CD4-positive, alpha-beta T cell treated with Interleukin-6 at 100 ng/mL for 8 hours (primary cell): ENCODE data around the gene BMERB1.
"Not testable (repeated sequence)": the region's sequence is repeated elsewhere in the genome, so short reads cannot be mapped to it uniquely, and the experiment has no call there.

Source experiments
- DNase-seq: peaks from one replicate; pipeline ENCODE4 v3.0.0-alpha.2; 2020; ENCODE audit warnings: mixed read lengths, low spot score

Gene BMERB1

GRCh38 chr16:15593235-15593634, 158.8 kb downstream of the BMERB1 start:
- no peak for DNase-seq

- no peak for DNase-seq
Observed at GRCh38 chr16:15594711-15595320, 160.4 kb downstream of the BMERB1 start.

GRCh38 chr16:15597135-15597534, 162.7 kb downstream of the BMERB1 start:
- no peak for DNase-seq

GRCh38 chr16:15597822-15598647, 163.6 kb downstream of the BMERB1 start:
- no peak for DNase-seq

GRCh38 chr16:15598648-15599190, 164.3 kb downstream of the BMERB1 start:
- DNase-seq = no peak

GRCh38 chr16:15599303-15600070, 165.1 kb downstream of the BMERB1 start:
- DNase-seq = no peak

GRCh38 chr16:15601212-15601879, 167.0 kb downstream of the BMERB1 start:
- DNase-seq = no peak

GRCh38 chr16:15602285-15603044, 168.1 kb downstream of the BMERB1 start:
- DNase-seq = no peak

GRCh38 chr16:15604460-15605440, 170.4 kb downstream of the BMERB1 start:
- no peak for DNase-seq

- DNase-seq = no peak
Observed at GRCh38 chr16:15605839-15606517, 171.6 kb downstream of the BMERB1 start.

GRCh38 chr16:15606518-15607220, 172.3 kb downstream of the BMERB1 start:
- DNase-seq = no peak

- DNase-seq = not testable (repeated sequence)
Observed at GRCh38 chr16:15607221-15607699, 172.9 kb downstream of the BMERB1 start.

- no peak for DNase-seq
Observed at GRCh38 chr16:15607700-15608396, 173.5 kb downstream of the BMERB1 start.

GRCh38 chr16:15608398-15609285, 174.3 kb downstream of the BMERB1 start:
- DNase-seq = no peak

GRCh38 chr16:15609286-15609649, 174.9 kb downstream of the BMERB1 start:
- DNase-seq = no peak

GRCh38 chr16:15610369-15610871, 176.0 kb downstream of the BMERB1 start:
- DNase-seq = no peak

GRCh38 chr16:15611610-15612009, 177.2 kb downstream of the BMERB1 start:
- no peak for DNase-seq
